HEK293T (cell line): ENCODE measurements around the gene CAPN11.

Source experiments
- BHLHE40 ChIP-seq: fragments of 450-650 bp; IDR thresholded peaks from 2 replicates; pipeline ENCODE4 v1.6.1; 2016; ENCODE audit warnings: mild to moderate bottlenecking, moderate library complexity, borderline replicate concordance
- FOXA1 ChIP-seq: fragments of 450-650 bp; IDR thresholded peaks from 2 replicates; pipeline ENCODE4 v1.6.1; 2016; ENCODE audit warnings: mild to moderate bottlenecking
- SP1 ChIP-seq: fragments of 450-650 bp; IDR thresholded peaks from 2 replicates; pipeline ENCODE4 v1.6.1; 2017

- no peak for TF ChIP-seq SP1
- no peak for TF ChIP-seq FOXA1
- no peak for TF ChIP-seq BHLHE40
Measured at GRCh38 chr6:44149369-44150012, 9.1 kb upstream of the CAPN11 start.
